Measurements from ENCODE around the gene RSPH3.
"Not testable (repeated sequence)": the region's sequence is repeated elsewhere in the genome, so short reads cannot be mapped to it uniquely, and the experiment has no call there.

Gene RSPH3

GRCh38 chr6:158999666-159000403 lies at the start of gene RSPH3:
Gene RSPH3, minus strand, starts transcription at chr6:159000202. Its CDS starts 652 bp downstream, at chr6:158999550.
- DNase-seq, result peak; percentile 94

- DNase-seq, result no peak
These were observed 48.1 kb upstream of the RSPH3 start for GRCh38 chr6:159047891-159048685.

GRCh38 chr6:159045801-159046200 lies 45.8 kb upstream of the RSPH3 start:
- no peak for DNase-seq

GRCh38 chr6:159044899-159045727 lies 45.1 kb upstream of the RSPH3 start, which contains the start of gene TAGAP:
Gene TAGAP, minus strand, starts transcription at chr6:159044991. Its CDS starts 845 bp downstream, at chr6:159044146.
- DNase-seq, result peak; percentile 92

GRCh38 chr6:159043947-159044346 lies 43.9 kb upstream of the RSPH3 start:
- peak; percentile 39 for DNase-seq

- no peak for DNase-seq
These were observed 43.2 kb upstream of the RSPH3 start for GRCh38 chr6:159043251-159043650.

GRCh38 chr6:159042826-159043181 lies 42.8 kb upstream of the RSPH3 start:
- no peak for DNase-seq

GRCh38 chr6:159042003-159042825 lies 42.2 kb upstream of the RSPH3 start:
- DNase-seq, result peak; percentile 80

GRCh38 chr6:159041181-159041580 lies 41.2 kb upstream of the RSPH3 start:
- DNase-seq, result no peak

- no peak for DNase-seq
These were observed 39.9 kb upstream of the RSPH3 start for GRCh38 chr6:159039885-159040258.

GRCh38 chr6:159038914-159039884 lies 39.2 kb upstream of the RSPH3 start:
- DNase-seq, result peak; percentile 43

GRCh38 chr6:159038318-159038717 lies 38.3 kb upstream of the RSPH3 start:
- DNase-seq, result not testable (repeated sequence)

- DNase-seq, result no peak
These were observed 37.8 kb upstream of the RSPH3 start for GRCh38 chr6:159037756-159038290.

GRCh38 chr6:159036673-159037072 lies 36.7 kb upstream of the RSPH3 start:
- DNase-seq, result no peak

- DNase-seq, result no peak
These were observed 35.9 kb upstream of the RSPH3 start for GRCh38 chr6:159035891-159036290.

GRCh38 chr6:159033160-159034049 lies 33.4 kb upstream of the RSPH3 start:
- no peak for DNase-seq

GRCh38 chr6:159031846-159032245 lies 31.8 kb upstream of the RSPH3 start:
- no peak for DNase-seq

- no peak for DNase-seq
These were observed 30.2 kb upstream of the RSPH3 start for GRCh38 chr6:159030168-159030567.

GRCh38 chr6:159025224-159025623 lies 25.2 kb upstream of the RSPH3 start:
- DNase-seq, result not testable (repeated sequence)

GRCh38 chr6:159023893-159024292 lies 23.9 kb upstream of the RSPH3 start:
- DNase-seq, result peak; percentile 45
